GM13976 (cell line): Measurements from ENCODE around the gene GCC1.

Experiments used
- DNase-seq: peaks from one replicate; pipeline ENCODE4 v3.0.0; 2012; ENCODE audit warnings: low spot score
- in situ Hi-C: fragments of 300-500 bp; cut with MboI; formaldehyde crosslinking; loops from one replicate; pipeline ENCODE4 v1.12.0; 2022; ENCODE audit warnings: low sequenced_read_pairs, mixed read lengths, inconsistent platforms; ENCODE audit not compliant: unreplicated experiment
- TF ChIP-seq, protein P1 (sequence below): IDR thresholded peaks from 2 replicates; pipeline ENCODE4 v1.5.1; 2012; ENCODE audit warnings: borderline replicate concordance, mild to moderate bottlenecking; ENCODE audit not compliant: insufficient read depth; ENCODE audit errors: extremely low read depth, missing control alignments, control extremely low read depth

The GCC1 gene

DNA sequence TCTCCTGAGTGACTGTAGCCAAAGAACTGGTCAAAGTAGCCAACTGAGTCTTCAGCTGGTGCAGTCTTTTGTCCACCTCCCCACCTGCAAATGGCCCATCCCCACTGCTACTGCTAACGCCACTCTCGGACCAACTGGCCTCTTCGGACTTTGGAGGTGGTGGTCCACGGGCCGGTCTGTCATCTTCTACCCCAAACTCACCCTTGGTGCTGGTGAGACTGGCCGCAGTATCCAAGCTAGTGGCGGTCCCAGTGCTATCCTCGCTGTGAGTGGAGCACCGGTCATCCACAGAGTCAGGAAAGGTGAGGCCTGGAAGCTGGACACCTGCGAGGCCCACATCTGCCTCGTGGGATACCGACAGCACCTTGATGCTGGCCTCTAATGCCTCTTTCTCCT, 750 bp downstream of the GCC1 start:
- TF ChIP-seq, protein P1, sequence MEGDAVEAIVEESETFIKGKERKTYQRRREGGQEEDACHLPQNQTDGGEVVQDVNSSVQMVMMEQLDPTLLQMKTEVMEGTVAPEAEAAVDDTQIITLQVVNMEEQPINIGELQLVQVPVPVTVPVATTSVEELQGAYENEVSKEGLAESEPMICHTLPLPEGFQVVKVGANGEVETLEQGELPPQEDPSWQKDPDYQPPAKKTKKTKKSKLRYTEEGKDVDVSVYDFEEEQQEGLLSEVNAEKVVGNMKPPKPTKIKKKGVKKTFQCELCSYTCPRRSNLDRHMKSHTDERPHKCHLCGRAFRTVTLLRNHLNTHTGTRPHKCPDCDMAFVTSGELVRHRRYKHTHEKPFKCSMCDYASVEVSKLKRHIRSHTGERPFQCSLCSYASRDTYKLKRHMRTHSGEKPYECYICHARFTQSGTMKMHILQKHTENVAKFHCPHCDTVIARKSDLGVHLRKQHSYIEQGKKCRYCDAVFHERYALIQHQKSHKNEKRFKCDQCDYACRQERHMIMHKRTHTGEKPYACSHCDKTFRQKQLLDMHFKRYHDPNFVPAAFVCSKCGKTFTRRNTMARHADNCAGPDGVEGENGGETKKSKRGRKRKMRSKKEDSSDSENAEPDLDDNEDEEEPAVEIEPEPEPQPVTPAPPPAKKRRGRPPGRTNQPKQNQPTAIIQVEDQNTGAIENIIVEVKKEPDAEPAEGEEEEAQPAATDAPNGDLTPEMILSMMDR = no peak
- no peak for DNase-seq
- in situ Hi-C loops = no loop called here

DNA sequence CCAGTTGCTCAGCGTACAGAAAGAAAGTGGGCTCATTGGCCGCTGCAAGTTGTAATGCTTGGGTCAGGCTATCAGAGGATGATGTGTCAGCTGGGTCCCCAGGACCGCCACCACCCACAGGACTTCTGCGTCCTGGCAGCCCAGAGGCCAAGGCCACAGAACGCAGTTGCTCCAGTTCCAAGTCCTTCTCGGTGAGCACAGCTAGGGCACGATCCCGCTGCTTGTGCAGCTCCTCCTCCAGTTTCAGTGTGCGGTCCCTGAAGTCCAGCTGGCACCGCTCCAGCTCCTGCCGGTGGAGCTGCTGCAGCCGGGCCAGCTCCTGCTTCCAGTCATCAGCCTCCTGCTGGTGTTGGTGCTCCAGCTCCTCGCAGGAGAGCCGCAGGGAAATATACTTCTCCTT, 3.0 kb downstream of the GCC1 start:
- TF ChIP-seq, protein P1 = no peak
- in situ Hi-C loops = no loop called here
- DNase-seq = no peak

DNA sequence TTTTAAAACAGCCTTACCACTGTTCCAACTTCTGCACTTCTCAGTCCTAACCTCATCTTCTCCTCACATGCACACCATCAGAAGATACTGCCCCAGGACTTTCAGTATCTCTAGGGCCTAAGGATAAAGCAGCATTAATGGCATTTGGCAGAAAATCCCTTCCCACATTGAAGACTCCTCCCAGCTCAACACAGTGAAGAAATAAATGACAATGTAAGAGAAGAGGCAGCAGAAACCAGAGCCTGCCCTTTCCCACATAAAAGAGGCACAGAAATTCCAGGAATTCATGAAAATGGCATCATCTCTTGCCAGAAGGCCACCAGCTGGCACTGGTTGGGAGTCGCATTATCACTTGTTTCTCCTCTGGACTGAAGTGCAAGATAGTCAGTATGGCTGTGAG, 3.7 kb downstream of the GCC1 start:
- TF ChIP-seq, protein P1 = no peak
- in situ Hi-C loops = no loop called here

DNA sequence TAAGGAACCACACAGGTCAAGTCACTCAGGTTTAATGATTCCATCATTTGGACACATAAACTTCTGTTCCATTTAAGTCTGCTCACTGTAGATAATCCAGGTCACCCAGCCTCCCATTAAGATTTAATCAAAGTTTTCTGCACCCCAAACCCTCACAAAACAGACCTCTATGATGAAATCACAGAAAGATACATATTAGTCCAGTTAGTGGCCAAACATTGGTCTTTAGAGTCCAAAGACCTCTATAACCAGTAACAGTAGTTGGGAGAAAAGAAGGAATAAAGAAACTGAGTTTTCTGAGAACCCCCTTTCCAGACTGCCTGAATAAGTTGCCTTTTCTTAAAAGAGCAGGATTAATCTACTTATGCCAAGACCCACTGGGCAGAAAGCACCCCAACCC, 4.8 kb downstream of the GCC1 start:
- in situ Hi-C loops = no loop called here
- no peak for DNase-seq
- TF ChIP-seq, protein P1 = no peak

More for the DNA sequence above, 3.7 kb downstream of the GCC1 start:
- DNase-seq = no peak

DNA sequence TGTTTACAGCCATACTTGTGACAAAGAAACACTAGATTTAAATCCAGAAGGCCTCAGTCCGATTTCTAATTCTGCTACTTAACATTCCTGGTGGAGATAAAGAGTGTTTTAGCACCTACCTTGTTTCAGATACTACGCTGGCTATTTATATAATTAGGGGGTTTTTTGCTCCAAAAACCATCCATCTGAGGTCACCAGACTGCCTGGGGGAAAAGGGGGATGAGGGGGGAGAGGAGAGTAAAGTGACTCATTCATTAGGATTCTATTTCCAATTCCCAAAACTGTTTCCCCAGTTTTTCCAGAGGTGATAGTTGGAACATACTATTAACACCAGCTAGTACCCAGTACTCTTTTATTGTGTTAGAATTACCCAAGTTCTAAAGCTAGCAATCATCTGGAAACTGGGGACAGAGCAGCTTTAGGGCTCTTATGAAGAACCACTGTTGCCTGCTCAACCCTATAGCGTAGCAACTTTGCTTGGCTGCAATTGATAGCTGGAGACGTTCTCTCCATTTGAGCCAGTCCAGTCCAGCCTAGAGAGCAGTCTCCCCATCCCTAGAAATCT, 6.6 kb downstream of the GCC1 start:
- in situ Hi-C loops = no loop called here
- TF ChIP-seq, protein P1 = no peak
- DNase-seq = no peak

DNA sequence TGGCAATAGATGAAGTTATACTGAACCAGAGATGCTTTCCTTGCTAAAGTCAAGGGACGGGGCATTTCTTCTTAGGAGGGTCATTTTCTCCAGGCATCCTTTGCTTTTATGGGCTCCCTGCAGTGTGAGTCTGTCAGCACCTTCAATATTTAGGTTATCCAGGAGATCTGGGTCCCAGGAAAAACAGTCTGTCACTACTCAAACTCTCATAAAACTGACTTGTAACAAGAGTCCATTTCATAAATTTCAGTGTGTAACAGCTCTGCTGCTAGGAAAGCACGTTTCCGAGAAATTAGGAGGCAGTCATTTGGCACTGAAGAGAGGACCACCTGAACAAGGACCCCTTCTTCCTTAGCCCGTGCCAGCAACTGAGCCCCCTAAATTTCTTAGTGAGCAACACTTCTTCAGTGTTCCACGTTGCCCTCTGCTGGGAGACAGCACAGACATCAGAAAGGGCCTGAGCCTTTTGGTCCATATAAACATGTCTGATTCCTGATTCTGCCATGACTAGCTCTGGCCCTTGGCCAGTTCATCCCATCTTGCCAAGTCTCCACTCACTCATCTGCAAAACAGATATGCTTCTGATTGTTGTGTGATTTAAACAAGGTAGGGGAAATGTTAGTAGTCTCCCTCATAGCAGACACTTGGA, 7.2 kb downstream of the GCC1 start:
- in situ Hi-C loops = no loop called here
- DNase-seq = no peak
- TF ChIP-seq, protein P1 = peak; percentile 27
